HG02943 (cell line): ENCODE data around the gene UNC13A.

Source experiments
- ATAC-seq: cut with Tn5 transposase; IDR thresholded peaks from one replicate; pipeline ENCODE4 v1.9.1; 2021; ENCODE audit warnings: mild to moderate bottlenecking, low read depth, moderate library complexity; ENCODE audit not compliant: unreplicated experiment

The UNC13A gene

DNA sequence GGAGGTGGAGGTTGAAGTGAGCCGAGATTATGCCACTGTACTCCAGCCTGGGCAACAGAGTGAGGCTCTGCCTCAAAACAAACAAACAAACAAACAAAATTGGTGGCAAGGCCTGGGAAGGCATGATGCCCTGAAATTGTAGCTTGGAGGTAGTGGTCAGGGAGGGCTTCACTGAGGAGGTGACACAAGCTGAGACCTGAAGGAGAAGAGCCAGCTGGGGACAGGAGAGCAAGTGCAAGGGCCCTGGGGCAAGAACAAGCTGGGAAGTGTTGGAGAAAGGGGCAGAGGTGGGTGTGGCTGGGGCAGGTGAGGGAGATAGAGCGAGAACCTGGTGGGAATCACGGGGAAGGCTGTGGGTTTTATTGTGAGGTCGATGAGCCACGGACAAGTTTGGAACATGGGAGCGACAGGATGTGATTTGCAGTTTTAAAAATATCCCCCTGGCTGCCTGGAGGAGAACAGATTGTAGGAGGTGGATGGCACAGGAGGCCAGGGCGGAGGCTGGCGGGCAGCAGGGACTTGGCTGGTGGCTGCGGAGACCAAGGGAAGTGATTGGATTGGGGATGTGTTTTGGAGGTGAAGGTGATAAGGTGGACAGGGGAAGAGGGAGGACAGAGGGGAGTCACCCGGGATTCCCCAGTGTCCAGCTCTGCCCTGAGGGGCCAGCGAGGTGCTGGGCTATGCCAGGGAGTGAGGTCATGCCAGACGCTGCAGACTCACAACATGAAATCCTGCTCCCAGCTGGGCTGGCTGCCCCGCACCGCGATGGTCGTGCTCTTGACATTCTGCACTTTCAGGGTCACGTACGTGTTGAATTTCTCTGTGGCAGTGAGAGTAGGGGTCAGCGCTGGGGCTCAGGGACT, 14.0 kb downstream of the UNC13A start:
- no peak for ATAC-seq

DNA sequence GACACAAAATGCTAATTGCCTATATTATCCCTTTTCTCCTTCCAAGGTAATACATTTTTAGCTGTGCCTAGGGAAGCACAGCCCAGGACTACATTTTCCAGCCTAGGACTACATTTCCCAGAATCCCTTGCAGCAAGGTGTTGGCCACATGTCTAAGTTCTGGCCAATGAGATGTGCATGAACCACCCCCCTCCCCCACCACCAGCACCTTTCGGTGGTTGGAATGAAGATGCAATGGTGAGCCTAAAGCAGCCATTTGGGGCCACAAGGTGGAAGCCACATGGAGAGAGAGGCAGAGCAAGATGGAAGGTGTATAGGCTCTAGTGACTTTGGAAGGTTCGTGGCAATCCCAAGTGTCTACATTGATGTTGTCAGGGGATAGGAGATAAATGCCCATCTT, 16.2 kb downstream of the UNC13A start:
- no peak for ATAC-seq

DNA sequence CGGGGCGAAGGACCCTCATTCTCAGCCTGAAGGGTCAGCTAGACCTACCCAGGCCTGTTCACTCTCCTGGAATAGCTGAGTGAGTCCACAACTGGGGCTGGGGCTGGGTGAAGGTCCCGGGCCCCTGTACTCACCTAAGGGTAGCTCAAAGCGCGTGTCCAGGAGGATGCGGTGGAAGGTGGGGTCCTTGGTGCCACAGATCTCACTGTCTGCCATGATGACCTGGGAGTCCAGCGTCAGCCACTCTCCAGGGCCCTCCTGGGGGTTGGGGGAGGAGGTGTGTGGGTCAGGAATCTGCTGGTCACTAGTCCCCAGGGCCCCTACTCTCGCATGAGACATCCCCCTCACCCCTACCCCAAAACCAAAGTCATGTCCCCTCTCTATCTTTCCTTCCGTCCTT, 18.7 kb downstream of the UNC13A start:
- no peak for ATAC-seq

- no peak for ATAC-seq
Measured at GRCh38 chr19:17665058-17665457, 23.1 kb downstream of the UNC13A start.

GRCh38 chr19:17659996-17660395, 28.2 kb downstream of the UNC13A start:
- no peak for ATAC-seq

DNA sequence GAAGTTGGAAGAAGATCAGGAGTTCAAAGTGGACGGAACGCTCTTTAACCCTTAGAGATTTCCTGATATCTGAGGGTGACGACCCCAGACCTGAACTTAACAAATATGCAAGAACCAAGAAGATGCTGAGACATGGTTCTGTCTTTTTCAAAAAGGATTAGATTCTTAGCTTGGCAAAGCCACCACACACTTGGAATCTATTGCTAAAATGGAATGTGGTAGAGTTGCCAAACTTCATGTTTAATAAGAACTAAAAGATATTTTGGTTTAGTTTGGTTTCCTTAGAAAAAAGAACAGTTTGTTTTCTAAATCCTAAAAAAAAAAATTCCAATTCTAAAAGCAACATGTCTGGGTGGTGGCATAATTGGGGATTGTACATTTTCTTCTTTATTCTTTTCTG, 29.5 kb downstream of the UNC13A start:
- no peak for ATAC-seq

GRCh38 chr19:17658240-17658639, 29.9 kb downstream of the UNC13A start:
- ATAC-seq: no peak

GRCh38 chr19:17656970-17657369, 31.2 kb downstream of the UNC13A start:
- no peak for ATAC-seq

DNA sequence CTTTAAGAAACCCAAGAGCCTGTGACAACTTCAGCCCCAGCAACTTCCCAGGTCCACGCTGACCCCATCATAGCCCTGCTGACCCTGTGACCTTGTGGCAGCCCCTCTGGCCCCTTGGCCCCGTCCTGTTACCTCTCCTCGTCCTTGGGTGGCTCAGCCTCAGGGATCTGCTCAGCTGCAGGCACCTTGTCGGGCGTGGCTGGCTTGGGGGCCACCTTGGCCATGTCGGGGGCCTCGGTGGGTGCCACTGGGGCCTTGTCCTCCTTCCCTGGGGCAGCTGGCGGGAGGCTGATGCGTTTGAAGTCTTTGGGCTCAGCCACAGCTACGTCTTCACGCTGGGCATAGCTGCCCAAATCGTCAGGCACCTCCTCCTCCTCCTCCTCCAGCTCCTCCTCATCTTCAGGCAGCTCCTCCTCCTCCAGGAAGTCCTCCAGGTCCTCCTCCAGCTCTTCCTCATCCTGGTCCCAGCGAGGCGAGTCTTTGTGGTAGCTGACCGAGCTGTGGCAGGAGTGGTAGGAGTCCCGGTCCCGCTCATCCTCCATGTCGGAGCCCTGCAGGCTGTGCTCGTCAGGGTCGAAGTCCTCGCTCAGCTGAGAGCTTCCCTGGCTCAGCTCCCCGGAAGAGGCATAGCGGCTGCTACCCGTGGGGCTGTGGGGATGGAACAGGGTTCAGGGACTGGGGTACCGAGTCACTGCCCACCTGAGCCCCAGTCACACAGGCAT, 32.2 kb downstream of the UNC13A start:
- no peak for ATAC-seq

DNA sequence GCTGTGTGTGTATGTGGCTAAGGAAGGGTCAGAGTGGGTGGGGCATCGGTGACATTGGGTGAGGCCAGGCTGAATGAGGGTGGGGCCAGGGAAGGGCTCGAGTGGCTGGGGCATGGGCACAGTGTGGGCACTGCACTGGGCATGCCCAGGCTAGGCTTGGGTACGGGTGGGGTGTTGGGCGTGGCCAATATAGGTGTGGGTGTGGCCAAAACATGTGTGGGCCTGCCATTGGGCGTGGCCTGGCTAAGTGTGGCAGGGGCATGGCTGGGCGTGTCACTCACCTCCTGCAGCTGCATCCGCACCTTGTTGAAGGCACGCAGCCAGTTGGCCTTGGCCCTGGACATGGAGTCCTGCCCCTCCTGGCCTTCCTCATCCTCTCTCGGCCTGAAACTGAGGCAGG, 33.2 kb downstream of the UNC13A start:
- ATAC-seq: no peak

DNA sequence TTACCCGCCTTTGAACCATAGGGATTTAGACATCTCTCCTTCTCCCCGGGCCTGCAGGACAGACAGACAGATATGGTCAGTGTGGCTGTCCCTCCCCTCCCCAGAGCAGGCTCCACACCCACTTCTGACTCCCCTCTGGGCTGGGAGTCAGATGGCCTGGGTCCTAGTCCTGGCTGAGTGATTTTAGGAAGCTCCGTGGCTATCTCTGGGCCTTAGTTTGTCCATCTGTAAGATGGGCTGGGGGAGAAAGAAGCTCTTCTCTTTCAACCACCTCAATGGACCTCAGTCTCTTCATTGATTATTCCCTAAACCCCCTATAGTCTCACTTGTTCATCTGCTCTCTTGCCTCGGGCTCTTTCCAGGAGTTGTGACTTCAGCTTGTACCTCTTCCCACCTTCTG, 35.5 kb downstream of the UNC13A start:
- no peak for ATAC-seq

GRCh38 chr19:17648786-17649185, 39.4 kb downstream of the UNC13A start:
- ATAC-seq: no peak

DNA sequence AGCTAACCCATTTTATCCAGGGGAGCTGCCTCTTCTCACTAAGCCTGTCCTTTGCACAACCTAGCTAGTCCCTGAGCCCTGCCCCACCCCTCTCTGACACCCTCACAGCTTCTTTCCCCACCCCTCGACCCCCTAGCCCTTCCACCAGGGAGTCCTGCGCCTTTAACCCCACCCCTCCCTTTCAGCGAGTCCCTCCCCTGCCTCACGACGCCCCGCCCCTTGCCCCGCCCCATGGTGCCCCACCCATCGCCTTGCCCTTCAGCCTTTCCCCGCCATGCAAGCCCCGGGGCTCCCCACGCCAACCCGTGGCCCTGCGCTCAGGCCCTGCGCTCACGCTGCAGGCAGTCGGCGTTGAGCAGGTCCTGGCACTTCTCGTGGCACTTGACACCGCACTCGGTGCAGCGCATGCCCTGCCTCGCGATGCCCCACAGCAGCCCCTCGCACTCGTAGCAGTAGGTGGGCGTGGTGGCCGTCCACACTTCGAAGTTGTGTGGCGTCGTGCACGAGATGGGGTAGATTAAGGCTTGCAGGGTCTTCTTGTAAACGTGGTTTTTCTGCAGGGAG, 40.0 kb downstream of the UNC13A start:
- ATAC-seq: no peak

DNA sequence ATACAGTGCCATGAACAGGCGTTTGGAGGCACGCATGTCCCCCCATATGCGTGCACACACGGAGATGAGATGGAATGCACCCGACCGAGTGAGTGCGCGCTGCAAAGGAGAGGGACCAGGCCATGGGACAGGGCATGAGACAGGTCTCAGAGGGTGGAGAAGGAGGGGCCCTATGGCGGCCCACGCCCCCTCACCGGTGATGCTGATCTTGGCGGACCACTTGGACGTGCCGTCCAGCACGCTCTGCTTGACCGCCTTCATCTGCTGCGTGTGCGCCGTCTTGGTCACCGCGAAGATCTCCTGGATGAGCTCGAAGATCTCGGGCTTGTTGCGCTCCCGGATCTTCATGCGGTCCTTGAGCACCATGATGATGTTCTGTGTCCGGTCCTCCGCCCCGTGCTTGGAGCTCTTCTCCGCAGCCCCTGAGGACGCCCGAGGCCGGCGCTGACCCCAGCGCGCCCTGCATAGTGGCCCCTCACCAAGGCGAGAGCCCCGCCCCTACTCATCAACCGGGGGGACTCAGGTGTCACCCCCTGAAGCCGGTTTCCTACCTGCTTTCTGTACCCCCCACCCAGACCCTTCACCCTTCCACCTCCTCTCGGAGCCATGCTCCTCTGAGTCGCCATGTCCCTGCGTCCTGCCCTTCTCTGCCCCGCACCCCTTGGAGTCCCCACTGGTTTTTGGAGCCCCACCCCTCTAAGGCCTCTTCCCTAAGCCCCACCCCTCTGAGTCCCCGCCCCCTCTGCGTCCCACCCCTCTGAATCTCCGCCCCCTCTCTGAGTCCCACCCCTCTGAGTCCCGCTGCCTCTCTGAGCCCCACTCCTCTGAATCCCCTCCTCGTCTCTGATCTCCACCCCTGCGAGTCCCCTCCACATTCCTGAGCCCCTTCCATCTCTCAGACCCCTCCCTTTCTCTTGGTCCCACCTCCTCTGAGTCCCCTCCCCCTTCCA, 40.8 kb downstream of the UNC13A start:
- ATAC-seq: no peak

- no peak for ATAC-seq
Measured at GRCh38 chr19:17646441-17646840, 41.7 kb downstream of the UNC13A start.

DNA sequence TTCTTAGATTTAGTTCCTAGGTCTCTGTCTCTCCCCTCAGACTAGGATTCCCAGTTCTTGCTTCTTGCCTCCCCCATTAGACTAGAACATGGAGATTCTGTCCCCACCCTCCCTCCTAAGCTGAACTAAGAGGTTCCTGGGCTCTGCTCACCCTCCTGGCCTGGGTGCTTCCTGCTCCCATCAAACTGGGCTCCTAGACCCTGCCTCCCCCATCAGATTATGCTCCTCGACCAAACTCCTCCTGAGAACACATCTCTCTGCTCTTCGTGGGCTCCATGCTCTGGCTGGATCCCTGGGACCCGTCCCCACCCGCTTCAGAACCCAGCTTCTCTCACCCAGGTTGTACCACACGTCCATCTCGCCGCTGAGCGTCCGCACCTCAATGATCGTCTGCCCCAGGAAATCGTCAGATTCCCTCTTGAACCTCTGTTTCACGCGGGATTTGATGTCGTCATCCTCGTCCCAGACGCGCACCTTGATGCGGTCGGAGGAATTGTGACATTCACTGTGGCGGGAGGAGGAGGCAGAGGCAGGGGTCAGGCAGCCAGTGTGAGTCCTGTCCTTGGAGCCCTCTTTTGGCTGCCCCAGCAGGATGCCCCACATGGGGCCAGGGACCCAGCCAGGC, 42.7 kb downstream of the UNC13A start:
- ATAC-seq: no peak

DNA sequence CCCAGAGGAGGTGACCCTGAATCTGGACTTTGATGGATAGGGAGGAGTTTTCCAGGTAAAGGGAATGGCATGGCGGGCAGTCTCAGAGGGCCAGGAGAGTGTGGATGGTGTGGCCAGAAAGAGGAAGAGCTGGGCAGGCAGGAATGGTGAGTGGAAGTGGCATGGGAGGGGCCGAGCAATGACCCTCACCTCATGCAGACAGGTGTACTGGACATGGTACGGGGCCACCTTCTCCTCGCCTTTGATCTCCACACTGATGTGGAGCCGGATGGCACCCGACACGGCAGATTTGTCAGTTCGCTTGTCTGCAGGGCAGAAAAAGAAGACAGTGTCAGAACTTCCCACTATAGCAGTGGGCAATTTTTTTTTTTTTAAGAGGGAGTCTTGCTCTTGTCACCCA, 45.5 kb downstream of the UNC13A start:
- ATAC-seq: no peak

- no peak for ATAC-seq
Measured at GRCh38 chr19:17641846-17642245, 46.3 kb downstream of the UNC13A start.

- ATAC-seq: no peak
Measured at GRCh38 chr19:17641181-17641580, 47.0 kb downstream of the UNC13A start.

- no peak for ATAC-seq
Measured at GRCh38 chr19:17633700-17634099, 54.5 kb downstream of the UNC13A start.
